GM19324 (cell line): ENCODE measurements around the gene CDADC1.

Source experiments
- ATAC-seq: cut with Tn5 transposase; IDR thresholded peaks from one replicate; pipeline ENCODE4 v1.9.1; 2021; ENCODE audit warnings: mild to moderate bottlenecking, moderate library complexity; ENCODE audit not compliant: unreplicated experiment, low FRiP score

The CDADC1 gene

DNA sequence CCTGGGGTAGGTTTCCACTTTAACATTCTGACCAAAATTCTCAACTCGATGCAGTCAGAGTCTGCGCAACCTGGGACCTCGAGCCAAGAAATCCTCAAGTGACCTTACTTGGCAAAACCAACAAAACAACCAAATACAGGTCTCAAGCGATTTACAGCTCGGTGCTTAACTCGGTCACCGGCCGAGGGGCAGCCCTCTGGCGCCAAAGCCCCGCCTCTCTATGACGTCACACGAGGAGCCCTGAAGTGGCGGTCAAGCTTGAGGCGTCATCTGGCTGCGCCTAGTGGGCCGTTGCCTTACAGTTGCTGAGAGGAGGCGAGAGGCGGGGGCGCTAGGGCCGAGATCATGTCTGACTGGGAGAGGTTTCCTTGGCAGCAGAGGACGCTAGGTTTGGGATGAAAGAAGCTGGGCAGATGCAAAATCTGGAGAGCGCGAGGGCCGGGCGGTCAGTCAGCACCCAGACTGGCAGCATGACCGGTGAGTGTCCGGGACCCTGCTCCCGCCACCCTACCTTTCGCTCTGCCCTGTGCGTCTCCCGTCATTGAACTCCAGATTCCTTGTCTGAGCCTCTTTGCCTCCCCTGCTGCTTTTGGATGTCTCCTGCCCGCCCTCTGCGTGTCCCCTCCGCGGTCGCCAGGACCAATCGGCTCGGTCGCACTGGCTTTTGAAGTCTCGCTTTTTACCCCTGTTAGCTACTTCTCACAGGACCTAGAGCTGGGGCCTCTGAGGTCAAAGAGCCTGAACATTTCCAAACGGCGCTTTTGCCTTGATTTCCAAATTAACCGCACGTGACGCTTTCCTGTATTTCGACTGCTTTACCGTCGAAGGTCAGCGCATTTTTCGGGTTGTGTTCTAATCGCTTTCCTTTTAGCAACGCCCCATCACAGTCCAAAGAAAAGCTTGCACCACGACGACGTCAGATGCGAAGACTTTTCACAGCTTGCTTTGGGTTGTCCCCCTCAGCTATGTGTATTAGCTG lies at the start of gene CDADC1:
Gene CDADC1, plus strand, starts transcription at position 283 of the 979 bp plus-strand sequence. Its CDS starts 113 bp downstream, at position 396.
- peak; percentile 95 for ATAC-seq

DNA sequence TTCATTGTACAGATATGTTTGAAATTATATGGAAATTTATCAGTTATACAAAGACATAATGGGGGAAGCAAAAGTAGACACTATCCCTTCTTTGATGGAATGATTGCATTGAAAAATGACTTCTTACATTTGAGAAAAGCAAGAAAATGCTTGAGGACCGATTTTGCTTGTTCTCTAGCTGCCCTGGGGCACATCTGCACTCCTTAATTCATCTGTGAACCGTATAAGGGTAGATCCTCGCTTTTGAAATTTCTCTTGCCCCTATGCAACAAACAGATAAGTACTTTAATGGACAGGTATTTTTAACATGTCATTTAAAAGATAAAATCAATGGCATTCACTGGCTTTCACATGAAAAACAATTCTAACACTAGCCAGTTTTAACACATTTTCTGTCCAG lies 41.1 kb upstream of the CDADC1 start:
- ATAC-seq, result no peak

GRCh38 chr13:49208619-49209018 lies 39.1 kb upstream of the CDADC1 start:
- no peak for ATAC-seq

GRCh38 chr13:49210114-49210513 lies 37.6 kb upstream of the CDADC1 start:
- ATAC-seq, result no peak

DNA sequence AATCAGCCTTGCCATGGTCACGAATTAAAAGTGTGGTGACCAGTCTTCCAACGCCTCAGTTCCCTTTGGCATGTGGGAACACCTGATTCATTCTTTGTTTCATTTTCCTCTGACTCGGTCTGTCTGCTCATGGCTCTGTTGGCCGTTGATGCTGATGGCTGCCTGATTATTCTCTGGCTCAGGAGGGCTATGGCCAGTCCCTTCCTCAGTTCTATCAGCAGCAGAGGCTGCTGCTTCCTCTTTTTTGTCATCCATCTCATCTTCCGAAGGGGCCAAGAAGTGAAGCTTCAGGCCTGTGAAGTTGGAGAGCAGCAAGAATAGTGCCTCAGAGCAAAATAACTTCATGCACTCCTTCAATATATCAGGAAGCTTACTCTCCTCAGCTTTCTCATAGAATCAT lies 37.1 kb upstream of the CDADC1 start:
- ATAC-seq, result no peak

DNA sequence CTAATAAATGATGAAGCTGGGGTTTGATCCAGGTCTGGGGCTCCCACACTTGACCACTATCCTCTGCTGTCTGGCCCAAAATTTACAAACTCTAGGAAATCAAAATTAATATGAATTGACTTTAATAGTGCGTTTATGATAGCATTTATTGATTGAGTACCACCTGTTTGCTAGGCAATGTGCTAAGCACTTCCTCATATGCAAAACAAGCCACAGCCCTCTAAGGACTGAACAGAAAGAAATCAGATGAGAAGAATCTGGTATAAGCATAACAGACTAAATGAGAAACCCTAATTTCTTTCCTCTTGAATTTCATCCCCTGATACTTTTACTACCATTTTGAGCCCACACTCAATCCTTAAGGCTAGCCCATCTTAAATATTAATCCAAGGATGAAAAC lies 34.2 kb upstream of the CDADC1 start:
- ATAC-seq, result no peak

GRCh38 chr13:49213997-49214916 lies 33.5 kb upstream of the CDADC1 start:
- ATAC-seq, result no peak

DNA sequence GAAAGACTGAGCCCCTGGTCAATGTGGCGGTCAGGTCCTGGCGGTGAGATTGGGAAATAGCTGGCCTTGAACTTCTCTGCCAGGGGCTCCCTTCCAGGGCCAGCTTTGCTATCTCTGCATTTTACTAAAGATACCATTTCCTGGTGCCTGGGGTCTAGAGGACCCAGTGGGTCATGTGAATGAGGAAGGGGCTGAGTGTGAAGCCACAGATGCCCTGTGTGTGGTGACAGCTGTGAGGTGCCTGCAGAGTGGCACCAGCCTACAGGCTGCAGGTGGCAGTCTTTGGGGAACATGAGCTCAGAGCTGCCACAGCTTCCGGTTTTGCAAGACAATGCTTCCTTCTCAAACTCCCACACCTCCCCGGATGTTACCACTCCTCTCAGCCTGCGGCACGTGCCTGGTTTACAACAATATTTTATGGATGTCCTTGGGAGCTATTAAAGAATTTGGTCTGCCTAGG lies 32.8 kb upstream of the CDADC1 start:
- ATAC-seq, result peak; percentile 61

- ATAC-seq, result no peak
Measured at GRCh38 chr13:49216334-49216733, 31.4 kb upstream of the CDADC1 start.

GRCh38 chr13:49217962-49218492 lies 29.7 kb upstream of the CDADC1 start:
- no peak for ATAC-seq

- no peak for ATAC-seq
Measured at GRCh38 chr13:49218493-49219051, 29.2 kb upstream of the CDADC1 start.

DNA sequence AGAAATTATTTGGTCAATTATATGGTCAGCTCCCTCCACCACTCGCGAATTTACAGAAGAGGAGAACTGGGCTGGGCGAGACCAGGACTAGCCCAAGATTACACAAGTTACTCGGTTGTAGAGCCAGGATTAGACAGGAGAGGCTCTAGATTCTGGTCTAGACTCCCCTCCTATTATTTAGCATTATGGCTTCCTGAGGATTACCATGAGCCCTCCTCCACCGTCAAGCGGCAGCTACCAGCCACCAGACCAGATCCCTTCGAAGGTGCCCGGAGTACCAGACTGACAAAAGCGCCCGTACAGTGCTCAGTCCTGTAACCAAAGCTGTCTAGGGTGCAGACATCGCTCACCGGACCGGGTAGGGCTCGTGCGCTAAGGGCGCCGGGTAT lies 28.1 kb upstream of the CDADC1 start:
- ATAC-seq, result no peak

GRCh38 chr13:49220036-49220855 lies 27.5 kb upstream of the CDADC1 start, which contains the start of gene MLNR:
Gene MLNR (plus strand): TSS chr13:49220338. CDS start chr13:49220338, 0 bp downstream.
- ATAC-seq, result no peak

DNA sequence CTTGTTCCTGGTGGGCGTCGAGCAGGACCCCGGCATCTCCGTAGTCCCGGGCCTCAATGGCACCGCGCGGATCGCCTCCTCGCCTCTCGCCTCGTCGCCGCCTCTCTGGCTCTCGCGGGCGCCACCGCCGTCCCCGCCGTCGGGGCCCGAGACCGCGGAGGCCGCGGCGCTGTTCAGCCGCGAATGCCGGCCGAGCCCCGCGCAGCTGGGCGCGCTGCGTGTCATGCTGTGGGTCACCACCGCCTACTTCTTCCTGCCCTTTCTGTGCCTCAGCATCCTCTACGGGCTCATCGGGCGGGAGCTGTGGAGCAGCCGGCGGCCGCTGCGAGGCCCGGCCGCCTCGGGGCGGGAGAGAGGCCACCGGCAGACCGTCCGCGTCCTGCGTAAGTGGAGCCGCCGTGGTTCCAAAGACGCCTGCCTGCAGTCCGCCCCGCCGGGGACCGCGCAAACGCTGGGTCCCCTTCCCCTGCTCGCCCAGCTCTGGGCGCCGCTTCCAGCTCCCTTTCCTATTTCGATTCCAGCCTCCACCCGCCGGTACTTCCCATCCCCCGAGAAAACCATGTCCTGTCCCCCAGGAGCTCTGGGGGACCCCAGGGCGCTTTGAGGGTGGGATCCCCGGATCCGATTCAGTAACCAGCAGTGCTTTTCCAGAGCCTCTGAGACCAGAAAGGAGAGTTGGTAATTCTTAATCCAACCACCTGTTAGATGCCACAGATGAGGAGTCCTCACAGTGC lies 26.7 kb upstream of the CDADC1 start:
- no peak for ATAC-seq

- no peak for ATAC-seq
Measured at GRCh38 chr13:49221590-49221965, 26.1 kb upstream of the CDADC1 start.

- ATAC-seq, result no peak
Measured at GRCh38 chr13:49225223-49226042, 22.3 kb upstream of the CDADC1 start.

DNA sequence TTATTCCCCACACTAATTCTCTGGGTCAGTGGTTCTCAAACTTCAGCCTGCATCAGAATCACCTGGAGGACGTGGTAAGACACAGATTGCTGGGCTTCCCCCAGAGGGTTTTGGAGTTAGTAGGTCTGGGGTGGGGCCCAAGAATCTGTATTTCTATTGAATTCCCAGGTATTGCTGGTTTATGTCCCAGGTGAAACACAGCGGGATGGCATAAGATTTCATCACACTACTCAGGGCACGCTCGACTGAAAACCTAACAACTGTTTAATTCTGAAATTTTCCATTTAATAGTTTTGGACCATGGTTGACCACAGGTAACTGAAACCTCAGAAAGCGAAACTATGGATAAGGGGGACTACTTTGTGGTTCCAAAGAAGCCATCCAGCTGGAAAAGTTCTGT lies 21.1 kb upstream of the CDADC1 start:
- no peak for ATAC-seq

DNA sequence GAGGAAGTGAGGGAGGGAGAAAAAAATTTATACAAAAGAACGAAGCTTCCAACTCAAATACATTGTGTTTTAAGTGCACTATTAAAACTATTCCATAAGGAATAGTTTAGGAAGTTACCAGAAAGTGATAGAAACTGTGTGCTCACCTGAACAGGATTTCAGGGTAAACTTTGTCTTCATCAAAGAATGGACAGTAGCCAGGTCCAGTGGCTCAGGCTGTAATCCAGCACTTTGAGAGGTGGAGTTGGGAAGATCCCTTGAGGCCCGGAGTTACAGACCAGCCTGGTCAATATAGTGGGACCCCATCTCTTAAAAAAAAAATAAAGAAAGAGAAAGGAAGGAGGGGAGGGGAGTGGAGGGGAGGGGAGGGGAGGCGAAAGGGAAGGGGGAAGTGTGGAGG lies 13.0 kb upstream of the CDADC1 start:
- ATAC-seq, result no peak
